Measurements from ENCODE around the gene FTHL17. TPM values are rescaled to one million over a fixed set of nuclear protein-coding genes. Genes with fewer than 3 reads are reported as not detected.

Gene FTHL17
- total RNA-seq, 1 experiment from 2014 or later, result not detected

DNA sequence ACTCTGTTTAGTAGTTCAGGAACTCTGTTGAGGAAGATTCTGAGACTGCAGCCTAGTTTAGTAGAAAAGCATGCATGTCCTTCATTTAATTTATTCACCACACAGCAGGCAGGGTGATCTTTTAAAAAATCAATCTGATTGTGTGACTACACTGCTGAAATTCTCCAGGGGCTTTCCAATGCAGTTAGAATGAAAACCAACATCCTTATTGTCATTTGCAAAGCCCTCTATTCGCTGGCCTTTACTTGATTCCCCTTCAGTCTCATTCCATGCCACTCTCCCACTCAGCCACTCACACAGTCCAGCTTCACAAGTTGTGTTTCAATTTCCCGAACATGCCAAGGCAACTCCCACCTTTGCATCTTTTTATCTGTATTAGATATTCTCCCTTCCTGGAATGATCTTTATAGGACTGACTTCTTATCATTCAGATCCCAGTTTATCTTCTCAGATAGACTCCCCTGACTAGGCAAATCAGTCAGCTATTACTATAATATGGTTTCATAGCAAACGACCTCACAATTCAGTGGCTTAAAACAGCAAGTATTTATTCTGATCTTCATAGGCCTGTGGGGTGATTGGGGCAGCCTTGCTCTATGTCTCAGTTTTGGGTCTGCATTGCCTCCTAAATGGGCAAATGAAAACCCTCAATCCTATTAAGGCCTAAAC, 21.3 kb upstream of the FTHL17 start:
- in situ Hi-C loops (cut with HindIII; ENCODE audit: low pct_unique_long_range_greater_than_20kb, low sequenced_read_pairs) (no loop called here), intact Hi-C loops (cut with micrococcal nuclease; ENCODE audit: unreplicated experiment) (no loop called here)
- CTCF ChIA-PET, result no interaction called here
- BruUV-seq (replicated peaks), result no TSS peak
- POLR2A ChIA-PET, result no interaction called here
- Histone ChIP-seq H3K27ac (ENCODE audit: low read length) (no peak overlapping the region), H3K27me3 (ENCODE audit: control insufficient read depth, insufficient read depth, low read length) (no peaks in the 10 kb centered on the region), H3K4me1 (ENCODE audit: control insufficient read depth, insufficient read depth, low read length) (no peaks in the 10 kb centered on the region), H3K36me3 (ENCODE audit: control insufficient read depth, insufficient read depth, low read length) (no peaks in the 10 kb centered on the region), H3K9me3 (ENCODE audit: control insufficient read depth, insufficient read depth, low read depth, low read length) (no peaks in the 10 kb centered on the region), H3K4me3 (ENCODE audit: low read depth in 2 of 2, low read length in 2 of 2) (no peak overlapping the region)
- DNase-seq (ENCODE audit: low read depth, low spot score), result no peak
- no peak for ATAC-seq
- TF ChIP-seq TCF7L2 (IDR thresholded peaks at IDR 0.05; ENCODE audit: low read depth, low read length) (no peak), SIN3A (IDR thresholded peaks at IDR 0.05; ENCODE audit: borderline replicate concordance, insufficient read depth, low read depth, low read length) (no peak), POLR2AphosphoS5 (IDR thresholded peaks at IDR 0.05; ENCODE audit: low read depth, low read length) (no peak), REST (IDR thresholded peaks at IDR 0.05; ENCODE audit: insufficient read depth in 1 of 2, low read depth in 2 of 2, low read length in 1 of 2) (no peak), CTCF (IDR thresholded peaks at IDR 0.05) (no peak)

GRCh38 chrX:31092476-31092875, 20.6 kb upstream of the FTHL17 start:
- Histone ChIP-seq H3K27ac (ENCODE audit: low read length) (no peak overlapping the region), H3K4me3 (ENCODE audit: low read depth in 2 of 2, low read length in 2 of 2) (no peak overlapping the region), H3K9me3 (ENCODE audit: control insufficient read depth, insufficient read depth, low read depth, low read length) (no peaks in the 10 kb centered on the region), H3K4me1 (ENCODE audit: control insufficient read depth, insufficient read depth, low read length) (no peaks in the 10 kb centered on the region), H3K36me3 (ENCODE audit: control insufficient read depth, insufficient read depth, low read length) (no peaks in the 10 kb centered on the region), H3K27me3 (ENCODE audit: control insufficient read depth, insufficient read depth, low read length) (no peaks in the 10 kb centered on the region)
- TF ChIP-seq TCF7L2 (IDR thresholded peaks at IDR 0.05; ENCODE audit: low read depth, low read length) (no peak), POLR2AphosphoS5 (IDR thresholded peaks at IDR 0.05; ENCODE audit: low read depth, low read length) (no peak), SIN3A (IDR thresholded peaks at IDR 0.05; ENCODE audit: borderline replicate concordance, insufficient read depth, low read depth, low read length) (no peak), CTCF (IDR thresholded peaks at IDR 0.05) (no peak), REST (IDR thresholded peaks at IDR 0.05; ENCODE audit: insufficient read depth in 1 of 2, low read depth in 2 of 2, low read length in 1 of 2) (no peak)
- intact Hi-C loops (cut with micrococcal nuclease; ENCODE audit: unreplicated experiment), result no loop called here
- POLR2A ChIA-PET, result no interaction called here
- DNase-seq (ENCODE audit: low read depth, low spot score) (no peak), ATAC-seq (no peak)
- in situ Hi-C loops (cut with HindIII; ENCODE audit: low pct_unique_long_range_greater_than_20kb, low sequenced_read_pairs), result no loop called here
- no TSS peak for BruUV-seq (replicated peaks)
- CTCF ChIA-PET, result no interaction called here

Measured in Panc1 (cell line).